ENCODE results near the gene CTAG2.
"Not testable (repeated sequence)": the region's sequence is repeated elsewhere in the genome, so short reads cannot be mapped to it uniquely, and the experiment has no call there.

The CTAG2 gene

DNA sequence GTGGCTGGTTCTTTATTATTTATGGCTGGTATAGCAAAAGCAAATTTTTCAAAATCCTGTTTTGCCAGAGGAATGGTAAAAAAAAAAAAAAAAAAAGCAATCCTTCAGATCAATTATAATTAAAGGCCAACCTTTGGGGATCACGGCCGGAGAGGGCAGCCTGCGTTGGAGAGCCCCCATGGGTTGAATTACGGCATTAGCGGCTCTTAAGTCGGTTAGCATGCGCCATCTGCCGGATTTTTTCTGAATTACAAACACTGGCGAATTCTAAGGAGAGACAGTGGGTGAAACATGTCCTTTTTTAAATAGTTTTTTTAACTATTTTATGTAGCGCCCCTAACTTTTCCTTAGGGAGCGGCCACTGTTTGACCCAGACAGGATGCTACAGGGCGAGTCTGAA is 39.8 kb downstream of the CTAG2 start:
- no CpG with 5 or more reads among the region's 12 CpGs for WGBS (ENCODE audit: insufficient coverage, insufficient read length)
- DNase-seq (ENCODE audit: low read depth, low spot score); H3K9me3 ChIP-seq (ENCODE audit: control insufficient read depth, insufficient read depth, low read length): not testable (repeated sequence)

DNA sequence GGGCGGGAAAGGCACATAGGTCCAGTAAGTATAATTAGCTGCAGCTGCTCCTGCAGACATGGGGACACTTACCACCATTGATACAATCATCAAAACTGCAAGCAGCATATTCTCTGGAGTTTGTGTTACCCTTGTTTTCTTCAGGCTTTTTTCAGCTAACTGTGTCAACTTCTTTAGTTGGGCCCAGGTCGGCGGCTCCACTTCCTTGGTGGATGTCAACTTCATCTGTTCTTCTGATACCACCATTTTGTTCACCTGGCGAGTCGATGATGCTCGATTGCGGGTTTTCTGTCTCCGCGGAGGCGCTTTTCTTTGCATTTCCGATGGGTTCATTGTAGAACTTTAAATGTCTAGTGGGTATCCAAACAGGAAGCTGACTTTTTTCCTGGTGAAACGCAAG is 42.2 kb downstream of the CTAG2 start:
- not testable (repeated sequence) for H3K4me3 ChIP-seq (ENCODE audit: low read length); DNase-seq (ENCODE audit: low read depth, low spot score); H3K4me1 ChIP-seq (ENCODE audit: control insufficient read depth, insufficient read depth, low read length); H3K9me3 ChIP-seq (ENCODE audit: control insufficient read depth, insufficient read depth, low read length); H3K27ac ChIP-seq (ENCODE audit: low read length); H3K27me3 ChIP-seq (ENCODE audit: control insufficient read depth, insufficient read depth, low read length); H3K36me3 ChIP-seq (ENCODE audit: control insufficient read depth, insufficient read depth, low read length)
- WGBS (ENCODE audit: insufficient coverage, insufficient read length): no CpG with 5 or more reads among the region's 12 CpGs

More for the DNA sequence above, 39.8 kb downstream of the CTAG2 start:
- H3K36me3 ChIP-seq (ENCODE audit: control insufficient read depth, insufficient read depth, low read length); H3K27ac ChIP-seq (ENCODE audit: low read length); H3K27me3 ChIP-seq (ENCODE audit: control insufficient read depth, insufficient read depth, low read length); H3K4me3 ChIP-seq (ENCODE audit: low read length); H3K4me1 ChIP-seq (ENCODE audit: control insufficient read depth, insufficient read depth, low read length): not testable (repeated sequence)

DNA sequence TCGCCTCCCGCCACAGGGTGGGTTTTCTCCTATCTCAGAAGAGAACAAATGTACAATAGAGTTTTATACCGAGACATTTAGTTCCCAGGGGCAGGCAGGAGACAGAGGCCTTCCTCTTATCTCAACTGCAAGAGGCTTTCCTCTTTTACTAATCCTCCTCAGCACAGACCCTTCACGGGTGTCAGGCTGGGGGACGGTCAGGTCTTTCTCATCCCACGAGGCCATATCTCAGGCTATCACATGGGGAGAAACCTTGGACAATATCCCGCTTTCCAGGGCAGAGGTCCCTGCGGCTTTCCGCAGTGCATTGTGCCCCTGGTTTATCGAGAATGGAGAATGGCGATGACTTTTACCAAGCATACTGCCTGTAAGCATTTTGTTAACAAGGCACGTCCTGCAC is 44.6 kb downstream of the CTAG2 start:
- not testable (repeated sequence) for H3K27ac ChIP-seq (ENCODE audit: low read length); H3K27me3 ChIP-seq (ENCODE audit: control insufficient read depth, insufficient read depth, low read length); H3K4me1 ChIP-seq (ENCODE audit: control insufficient read depth, insufficient read depth, low read length); H3K9me3 ChIP-seq (ENCODE audit: control insufficient read depth, insufficient read depth, low read length); DNase-seq (ENCODE audit: low read depth, low spot score); H3K4me3 ChIP-seq (ENCODE audit: low read length); H3K36me3 ChIP-seq (ENCODE audit: control insufficient read depth, insufficient read depth, low read length)
- no CpG with 5 or more reads among the region's 12 CpGs for WGBS (ENCODE audit: insufficient coverage, insufficient read length)

DNA sequence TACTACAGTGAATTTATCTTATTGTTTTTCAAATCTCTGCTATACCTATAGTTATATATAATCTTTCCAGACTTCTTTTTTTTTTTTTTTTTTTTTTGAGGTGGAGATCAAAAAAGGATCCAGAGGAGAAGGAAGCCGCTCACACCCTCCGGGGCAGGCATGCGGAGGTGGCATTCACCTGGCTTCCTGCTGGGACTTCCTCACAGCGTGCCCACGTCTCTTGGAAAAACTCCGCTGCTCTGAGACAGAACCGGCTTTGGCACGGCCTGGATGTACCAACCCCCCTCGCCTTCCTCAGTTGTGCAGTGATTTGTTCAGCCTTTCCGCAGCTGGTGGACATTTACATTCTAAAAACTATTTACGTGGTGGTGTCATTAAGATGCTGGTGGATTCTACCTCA is 45.4 kb downstream of the CTAG2 start:
- not testable (repeated sequence) for H3K9me3 ChIP-seq (ENCODE audit: control insufficient read depth, insufficient read depth, low read length); H3K4me1 ChIP-seq (ENCODE audit: control insufficient read depth, insufficient read depth, low read length); H3K36me3 ChIP-seq (ENCODE audit: control insufficient read depth, insufficient read depth, low read length); H3K27me3 ChIP-seq (ENCODE audit: control insufficient read depth, insufficient read depth, low read length); H3K4me3 ChIP-seq (ENCODE audit: low read length); H3K27ac ChIP-seq (ENCODE audit: low read length); DNase-seq (ENCODE audit: low read depth, low spot score)
- WGBS (ENCODE audit: insufficient coverage, insufficient read length): no CpG with 5 or more reads among the region's 11 CpGs

DNA sequence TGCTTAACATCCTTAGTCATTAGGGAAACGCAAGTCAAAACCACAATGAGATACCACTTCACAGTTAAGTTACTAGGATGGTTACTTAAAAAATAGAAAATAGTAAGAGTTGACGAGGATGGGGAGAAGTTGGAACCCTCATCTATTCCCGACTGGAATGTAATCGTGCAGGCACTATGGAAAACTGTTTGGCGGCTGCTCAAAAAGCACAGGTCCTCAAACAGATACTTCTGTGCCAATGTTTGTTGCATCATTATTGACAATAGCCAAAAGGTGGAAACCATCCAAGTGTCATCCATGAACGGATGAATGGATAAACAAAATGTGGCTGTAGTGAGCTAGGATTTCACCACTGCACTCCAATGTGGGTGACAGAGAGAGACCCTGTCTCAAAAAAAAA is 46.0 kb downstream of the CTAG2 start:
- H3K4me3 ChIP-seq (ENCODE audit: low read length): no peak overlapping the region
- H3K4me1 ChIP-seq (ENCODE audit: control insufficient read depth, insufficient read depth, low read length): no peaks in the 10 kb centered on the region
- H3K27me3 ChIP-seq (ENCODE audit: control insufficient read depth, insufficient read depth, low read length): no peaks in the 10 kb centered on the region
- H3K36me3 ChIP-seq (ENCODE audit: control insufficient read depth, insufficient read depth, low read length): no peaks in the 10 kb centered on the region
- H3K27ac ChIP-seq (ENCODE audit: low read length): no peak overlapping the region
- WGBS (ENCODE audit: insufficient coverage, insufficient read length): no CpG with 5 or more reads among the region's 6 CpGs
- no peak for DNase-seq (ENCODE audit: low read depth, low spot score)
- no peaks in the 10 kb centered on the region for H3K9me3 ChIP-seq (ENCODE audit: control insufficient read depth, insufficient read depth, low read length)

DNA sequence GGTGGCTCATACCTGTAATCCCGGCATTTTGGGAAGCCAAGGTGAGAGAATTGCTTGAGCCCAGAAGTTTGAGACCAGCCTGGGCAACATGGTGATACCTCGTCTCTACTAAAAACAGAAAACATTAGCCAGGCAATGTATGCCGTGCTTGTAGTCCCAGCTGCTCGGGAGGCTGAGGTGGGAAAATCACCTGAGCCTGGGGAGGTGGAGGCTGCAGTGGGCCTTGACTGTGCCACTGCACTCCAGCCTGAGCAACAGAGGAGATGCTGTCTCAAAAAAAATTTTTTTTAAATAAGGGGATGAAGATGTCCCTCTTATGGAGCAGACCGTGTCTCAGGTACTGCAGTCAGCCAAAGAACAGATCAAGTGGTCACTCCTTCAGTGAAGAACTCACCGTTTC is 47.8 kb downstream of the CTAG2 start:
- no peaks in the 10 kb centered on the region for H3K9me3 ChIP-seq (ENCODE audit: control insufficient read depth, insufficient read depth, low read length)
- H3K27ac ChIP-seq (ENCODE audit: low read length): no peak overlapping the region
- DNase-seq (ENCODE audit: low read depth, low spot score): no peak
- H3K36me3 ChIP-seq (ENCODE audit: control insufficient read depth, insufficient read depth, low read length): no peaks in the 10 kb centered on the region
- H3K4me1 ChIP-seq (ENCODE audit: control insufficient read depth, insufficient read depth, low read length): 0 out of 2 replicates have a peak, but pooled peaks cover 2% of the 10 kb centered on the region
- WGBS (ENCODE audit: insufficient coverage, insufficient read length): no CpG with 5 or more reads among the region's 6 CpGs
- H3K4me3 ChIP-seq (ENCODE audit: low read length): no peak overlapping the region
- H3K27me3 ChIP-seq (ENCODE audit: control insufficient read depth, insufficient read depth, low read length): no peaks in the 10 kb centered on the region

DNA sequence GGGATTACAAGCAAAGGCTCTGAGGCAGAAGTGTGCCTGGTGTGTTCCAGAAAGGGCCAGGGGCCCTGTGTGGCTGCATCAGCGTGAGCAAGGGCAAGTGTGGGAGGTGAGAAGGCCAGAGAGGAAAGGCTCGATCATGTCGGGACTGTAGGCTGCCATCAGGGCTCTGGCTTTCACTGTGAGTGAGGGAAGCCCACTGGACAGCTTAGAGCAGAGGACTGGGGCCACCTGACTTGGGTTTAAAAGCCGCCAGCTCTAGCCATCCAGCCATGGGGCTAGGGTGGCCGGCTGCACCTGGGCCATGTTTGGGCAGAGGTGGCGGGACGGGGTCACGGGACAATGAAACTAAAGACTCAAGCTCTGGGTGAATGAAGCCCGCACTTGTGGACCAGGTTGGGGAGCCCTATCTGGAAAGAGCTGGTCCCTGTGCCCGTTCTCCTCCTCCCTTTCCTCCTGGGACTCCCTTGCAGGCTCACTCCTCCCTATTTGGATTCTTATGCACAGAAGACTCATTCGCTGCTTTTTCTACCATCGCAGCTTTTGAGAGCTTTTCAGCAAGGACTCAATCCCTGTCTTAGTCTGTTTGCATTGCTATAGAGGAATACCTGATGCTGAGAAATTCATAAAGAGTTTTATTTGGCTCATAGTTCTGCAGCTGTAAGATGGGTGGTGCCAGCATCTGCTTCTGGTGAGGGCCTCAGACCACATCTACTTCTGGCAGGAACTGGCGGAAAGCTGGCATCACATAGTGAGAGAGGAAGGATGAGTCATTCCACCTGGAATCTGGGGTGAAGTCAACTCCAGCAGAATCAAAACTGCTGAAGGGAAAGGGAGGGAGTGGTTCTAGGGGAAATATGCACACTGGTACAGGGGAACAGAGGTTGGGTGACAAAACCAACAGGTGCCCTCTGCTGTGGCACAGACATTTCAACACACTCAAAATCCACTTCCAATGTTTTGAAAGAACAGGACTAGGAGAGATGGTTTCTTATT is 49.6 kb downstream of the CTAG2 start:
- Histone ChIP-seq H3K4me3 (ENCODE audit: low read length) (no peak overlapping the region), H3K36me3 (ENCODE audit: control insufficient read depth, insufficient read depth, low read length) (no peaks in the 10 kb centered on the region), H3K27me3 (ENCODE audit: control insufficient read depth, insufficient read depth, low read length) (no peaks in the 10 kb centered on the region), H3K27ac (ENCODE audit: low read length) (no peak overlapping the region), H3K4me1 (ENCODE audit: control insufficient read depth, insufficient read depth, low read length) (0 out of 2 replicates have a peak, but pooled peaks cover 2% of the 10 kb centered on the region), H3K9me3 (ENCODE audit: control insufficient read depth, insufficient read depth, low read length) (no peaks in the 10 kb centered on the region)
- no CpG with 5 or more reads among the region's 13 CpGs for WGBS (ENCODE audit: insufficient coverage, insufficient read length)
- DNase-seq (ENCODE audit: low read depth, low spot score): no peak

DNA sequence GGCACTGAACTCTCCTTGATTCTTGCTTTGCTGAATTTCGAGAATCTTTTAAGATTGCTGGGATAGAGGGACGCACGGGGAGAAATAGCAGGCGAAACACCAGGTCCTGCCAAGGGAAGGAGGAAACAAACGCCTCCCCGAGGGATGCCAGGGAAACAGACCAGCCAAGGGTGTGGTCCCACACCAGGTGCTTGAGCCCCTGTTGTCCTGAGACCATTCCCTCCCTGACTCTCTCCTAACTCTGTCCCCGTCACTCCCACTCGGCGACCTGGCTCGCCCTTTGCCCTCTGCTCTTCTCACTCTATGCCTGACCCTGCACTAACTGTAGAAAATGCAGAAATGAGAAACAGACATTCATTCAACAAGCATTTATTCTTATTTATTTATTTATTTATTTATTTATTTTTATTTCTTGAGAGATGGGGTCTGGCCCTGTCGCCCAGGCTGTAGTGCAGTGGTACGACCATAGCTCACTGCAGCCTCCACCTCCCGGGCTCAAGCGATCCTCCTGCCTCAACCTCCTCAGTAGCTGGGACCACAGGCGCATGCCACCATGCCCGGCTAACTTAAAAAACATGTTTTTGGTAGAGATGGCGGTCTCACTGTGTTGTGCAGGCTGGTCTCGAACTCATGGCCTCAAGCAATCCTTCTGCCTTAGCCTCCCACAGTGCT is 50.5 kb downstream of the CTAG2 start:
- no peak overlapping the region for H3K4me3 ChIP-seq (ENCODE audit: low read length)
- no peak for DNase-seq (ENCODE audit: low read depth, low spot score)
- WGBS (ENCODE audit: insufficient coverage, insufficient read length): no CpG with 5 or more reads among the region's 18 CpGs
- H3K9me3 ChIP-seq (ENCODE audit: control insufficient read depth, insufficient read depth, low read length): no peaks in the 10 kb centered on the region
- H3K27me3 ChIP-seq (ENCODE audit: control insufficient read depth, insufficient read depth, low read length): no peaks in the 10 kb centered on the region
- no peak overlapping the region for H3K27ac ChIP-seq (ENCODE audit: low read length)
- no peaks in the 10 kb centered on the region for H3K36me3 ChIP-seq (ENCODE audit: control insufficient read depth, insufficient read depth, low read length)
- 0 out of 2 replicates have a peak, but pooled peaks cover 2% of the 10 kb centered on the region for H3K4me1 ChIP-seq (ENCODE audit: control insufficient read depth, insufficient read depth, low read length)

DNA sequence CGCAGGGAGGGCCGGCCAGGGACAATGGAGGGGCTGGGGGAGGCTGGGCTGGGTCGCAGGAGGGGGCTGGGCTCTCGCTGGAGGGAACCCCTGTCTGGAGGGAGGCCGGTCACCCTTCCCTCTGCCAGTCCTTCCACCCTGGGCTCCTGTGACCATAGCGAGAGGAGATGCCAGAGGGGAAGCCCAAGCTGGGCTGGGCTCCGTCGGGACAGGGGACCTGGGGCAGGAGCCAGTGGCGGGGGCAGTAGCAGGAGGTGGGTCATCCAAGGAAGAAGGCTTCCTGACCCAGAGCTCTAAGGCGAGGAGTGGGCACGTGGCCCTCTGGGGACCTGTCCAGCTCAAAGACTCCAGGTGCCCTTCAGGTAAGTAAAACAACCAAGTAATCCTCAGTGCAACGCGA is 51.2 kb downstream of the CTAG2 start:
- Histone ChIP-seq H3K27me3 (ENCODE audit: control insufficient read depth, insufficient read depth, low read length) (no peaks in the 10 kb centered on the region), H3K4me1 (ENCODE audit: control insufficient read depth, insufficient read depth, low read length) (0 out of 2 replicates have a peak, but pooled peaks cover 2% of the 10 kb centered on the region), H3K36me3 (ENCODE audit: control insufficient read depth, insufficient read depth, low read length) (no peaks in the 10 kb centered on the region), H3K4me3 (ENCODE audit: low read length) (no peak overlapping the region), H3K27ac (ENCODE audit: low read length) (no peak overlapping the region), H3K9me3 (ENCODE audit: control insufficient read depth, insufficient read depth, low read length) (no peaks in the 10 kb centered on the region)
- no peak for DNase-seq (ENCODE audit: low read depth, low spot score)
- no CpG with 5 or more reads among the region's 13 CpGs for WGBS (ENCODE audit: insufficient coverage, insufficient read length)
